Measurements from ENCODE around the gene MPZL2.

GRCh38 chr11:118283037-118283636 is 19.0 kb upstream of the MPZL2 start:
- TF ChIP-seq CTCF (IDR thresholded peaks at IDR 0.05) (no peak), MEF2A (IDR thresholded peaks at IDR 0.05; ENCODE audit: borderline replicate concordance, low read depth) (no peak), USF1 (IDR thresholded peaks at IDR 0.05; ENCODE audit: borderline replicate concordance, low read depth) (no peak), POLR2AphosphoS5 (IDR thresholded peaks at IDR 0.05; ENCODE audit: low read depth, low read length) (no peak), MAX (IDR thresholded peaks at IDR 0.05; ENCODE audit: low read depth) (no peak), CHD2 (IDR thresholded peaks at IDR 0.05; ENCODE audit: low read length, partially characterized antibody) (no peak), IRF3 (IDR thresholded peaks at IDR 0.05; ENCODE audit: low read depth, low read length) (no peak)

Data from SK-N-SH (cell line).